Kasumi-1 (cell line): Measurements from ENCODE around the gene ZNF324B.
A peak's percentile ranks its signal among the peaks of the same experiment; 100 is the strongest.
"Not testable (repeated sequence)": the region's sequence is repeated elsewhere in the genome, so short reads cannot be mapped to it uniquely, and the experiment has no call there.

ENCODE experiments used
- DNase-seq, 2 experiments: peaks; one replicate each; lab custom pipeline; 2025; lab: John Stamatoyannopoulos, UW

ZNF324B gene

GRCh38 chr19:58455306-58455705 is 3.9 kb downstream of the ZNF324B start:
- no peak for DNase-seq

GRCh38 chr19:58456111-58456510 is 4.7 kb downstream of the ZNF324B start:
- no peak for DNase-seq

- DNase-seq = no peak
Observed at GRCh38 chr19:58460039-58460438, 8.6 kb downstream of the ZNF324B start.

- peak in 1 of 2 experiments; percentile 27 for DNase-seq
Observed at GRCh38 chr19:58466089-58466759, 14.8 kb downstream of the ZNF324B start.

- peak; percentile 93 to 96 for DNase-seq
Observed at GRCh38 chr19:58466760-58467589, 15.6 kb downstream of the ZNF324B start, which contains the start of gene ZNF324. Gene ZNF324, plus strand, starts transcription at chr19:58467080. Its CDS starts 2,106 bp downstream, at chr19:58469186.

GRCh38 chr19:58468216-58468839 is 16.9 kb downstream of the ZNF324B start:
- DNase-seq = peak in 1 of 2 experiments; percentile 1

GRCh38 chr19:58469241-58470013 is 18.0 kb downstream of the ZNF324B start:
- DNase-seq = no peak

- not testable (repeated sequence) for DNase-seq
Observed at GRCh38 chr19:58470837-58471543, 19.6 kb downstream of the ZNF324B start.

GRCh38 chr19:58471736-58472135 is 20.3 kb downstream of the ZNF324B start:
- no peak for DNase-seq

GRCh38 chr19:58473775-58474174 is 22.4 kb downstream of the ZNF324B start:
- DNase-seq = no peak

- peak in 1 of 2 experiments; percentile 5 for DNase-seq
Observed at GRCh38 chr19:58474291-58474996, 23.0 kb downstream of the ZNF324B start.

GRCh38 chr19:58474997-58475713 is 23.7 kb downstream of the ZNF324B start:
- peak; percentile 67 to 69 for DNase-seq

- peak; percentile 97 to 98 for DNase-seq
Observed at GRCh38 chr19:58475714-58476497, 24.5 kb downstream of the ZNF324B start, which contains the start of gene ZNF446. Gene ZNF446, plus strand, starts transcription at chr19:58476352. Its CDS starts 867 bp downstream, at chr19:58477219.

GRCh38 chr19:58476498-58477015 is 25.1 kb downstream of the ZNF324B start:
- DNase-seq = peak in 1 of 2 experiments; percentile 14

- DNase-seq = no peak
Observed at GRCh38 chr19:58477130-58477529, 25.7 kb downstream of the ZNF324B start.

- no peak for DNase-seq
Observed at GRCh38 chr19:58477871-58478270, 26.4 kb downstream of the ZNF324B start.

- DNase-seq = no peak
Observed at GRCh38 chr19:58479303-58479702, 27.9 kb downstream of the ZNF324B start.

- DNase-seq = no peak
Observed at GRCh38 chr19:58479736-58480480, 28.5 kb downstream of the ZNF324B start.
